B cell (primary cell): ENCODE measurements around the gene HLCS. TPM values are rescaled to one million over a fixed set of nuclear protein-coding genes. Genes with fewer than 3 reads are reported as not detected.
A peak's percentile ranks its signal among the peaks of the same experiment; 100 is the strongest.

Experiments used
- ATAC-seq: fragments of 200-7000 bp; cut with Tn5 transposase; one replicate; pipeline ENCODE4 v1.10.0; 2021; ENCODE audit warnings: low read depth, mild to moderate bottlenecking, moderate number of reproducible peaks, moderate library complexity
- CTCF ChIA-PET: fragments of 350-600 bp; sonication (Branson Sonifier 250); formaldehyde crosslinking; loops from one replicate; lab custom pipeline; 2021; ENCODE audit warnings: antibody characterized with exemption, inconsistent platforms; lab: Charles Lee
- POLR2A ChIA-PET: fragments of 350-600 bp; sonication (Branson Sonifier 250); formaldehyde crosslinking; loops from one replicate; lab custom pipeline; 2021; ENCODE audit warnings: antibody characterized with exemption; lab: Charles Lee
- DNase-seq: peaks from one replicate; pipeline ENCODE4 v3.0.0; 2013
- H2AFZ ChIP-seq: 2 replicates; pipeline ENCODE4 v1.6.1; 2012; ENCODE audit warnings: mild to moderate bottlenecking, low read depth, low read length; ENCODE audit not compliant: insufficient read depth, poor library complexity, severe bottlenecking
- H3K27ac ChIP-seq, 2 donors: 1 replicate in 1 of 2; 2 replicates in 1 of 2; pipeline ENCODE4 v1.5.1; 2012 to 2013; ENCODE audit warnings: low read length in 2 of 2, mild to moderate bottlenecking in 2 of 2, moderate library complexity in 1 of 2
- H3K27me3 ChIP-seq, 4 experiments: fragments of 200-600 bp in 1 of 4; sonication (generic) in 1 of 4; replicated peaks in 1 of 4; 1 replicate in 2 of 4; 2 replicates in 2 of 4; pipeline versions ENCODE4 v1.6.1 to v1.7.0; 2013 to 2016; ENCODE audit warnings: low read length in 3 of 4, mild to moderate bottlenecking in 2 of 4, mixed read lengths in 1 of 4, moderate library complexity in 1 of 4; ENCODE audit not compliant: insufficient read depth in 4 of 4, control insufficient read depth in 3 of 4; ENCODE audit errors: control extremely low read depth in 1 of 4
- H3K36me3 ChIP-seq, 2 experiments: replicated peaks in 1 of 2; 1 replicate in 1 of 2; 2 replicates in 1 of 2; pipeline versions ENCODE4 v1.6.1 to v1.7.1; 2013; ENCODE audit warnings: low read length in 1 of 2; ENCODE audit not compliant: insufficient read depth in 2 of 2, control insufficient read depth in 1 of 2; ENCODE audit errors: control extremely low read depth in 1 of 2, extremely low read depth in 1 of 2
- H3K4me1 ChIP-seq, 2 donors: fragments of 200-600 bp in 1 of 2; sonication (generic) in 1 of 2; 1 replicate in 1 of 2; 2 replicates in 1 of 2; pipeline versions ENCODE4 v1.5.1 to v1.6.1; 2013 to 2017; ENCODE audit warnings: low read length in 2 of 2; ENCODE audit not compliant: control insufficient read depth in 2 of 2, insufficient read depth in 2 of 2
- H3K4me2 ChIP-seq: replicated peaks from 2 replicates; pipeline ENCODE3; 2012; ENCODE audit warnings: mild to moderate bottlenecking, low read depth, low read length; ENCODE audit not compliant: poor library complexity, severe bottlenecking
- H3K4me3 ChIP-seq, 5 experiments: fragments of 200-600 bp in 1 of 5; sonication (generic) in 1 of 5; 1 replicate in 3 of 5; 2 replicates in 2 of 5; pipeline versions ENCODE4 v1.5.1 to v1.7.0; 2011 to 2016; ENCODE audit warnings: low read length in 4 of 5, mild to moderate bottlenecking in 4 of 5, low read depth in 2 of 5, control low read depth in 1 of 5, moderate library complexity in 1 of 5; ENCODE audit not compliant: insufficient read depth in 1 of 5; ENCODE audit errors: control extremely low read depth in 1 of 5, extremely low read depth in 1 of 5
- H3K79me2 ChIP-seq: fragments of 200-600 bp; sonication (generic); one replicate; pipeline ENCODE4 v1.6.0; 2016; ENCODE audit warnings: low read length; ENCODE audit not compliant: control insufficient read depth, insufficient read depth
- H3K9ac ChIP-seq: fragments of 200-600 bp; sonication (generic); 2 replicates; pipeline ENCODE4 v1.6.1; 2017; ENCODE audit warnings: mild to moderate bottlenecking, low read length, moderate library complexity
- H3K9me3 ChIP-seq, 3 donors: one replicate each; pipeline versions ENCODE4 v1.6.1 to v1.7.1; 2013; ENCODE audit warnings: low read length in 2 of 3; ENCODE audit not compliant: control insufficient read depth in 2 of 3, insufficient read depth in 1 of 3; ENCODE audit errors: control extremely low read depth in 1 of 3
- H4K20me1 ChIP-seq: 2 replicates; pipeline ENCODE4 v1.6.0; 2012; ENCODE audit warnings: mild to moderate bottlenecking, low read length; ENCODE audit not compliant: insufficient read depth, control insufficient read depth, poor library complexity, severe bottlenecking
- H3K27ac Mint-ChIP-seq: one replicate; pipeline ENCODE4 v1.8.0; 2021; ENCODE audit warnings: mixed read lengths
- H3K27me3 Mint-ChIP-seq: one replicate; pipeline ENCODE4 v1.8.0; 2021; ENCODE audit warnings: mixed read lengths
- H3K4me1 Mint-ChIP-seq: one replicate; pipeline ENCODE4 v1.8.0; 2021; ENCODE audit warnings: mixed read lengths
- H3K4me3 Mint-ChIP-seq: one replicate; pipeline ENCODE4 v1.8.0; 2021; ENCODE audit warnings: mixed read lengths
- H3K9me3 Mint-ChIP-seq: one replicate; pipeline ENCODE4 v1.8.0; 2022; ENCODE audit warnings: mixed read lengths; ENCODE audit not compliant: insufficient read depth
- CTCF ChIP-seq: fragments of 200-600 bp; IDR thresholded peaks from one replicate; pipeline ENCODE4 v1.8.0; 2022; ENCODE audit warnings: antibody characterized with exemption, mild to moderate bottlenecking
- EZH2 ChIP-seq: IDR thresholded peaks from 2 replicates; pipeline ENCODE4 v1.6.1; 2012; ENCODE audit warnings: borderline replicate concordance, low read depth, mild to moderate bottlenecking, moderate library complexity, low read length; ENCODE audit not compliant: insufficient read depth, poor library complexity, severe bottlenecking
- WGBS: methylation state at CpG from one replicate; pipeline ENCODE4 v1.1.5; 2013; ENCODE audit warnings: missing lambda C conversion rate; ENCODE audit not compliant: insufficient coverage; 5-methylcytosine and 5-hydroxymethylcytosine counted together
- intact Hi-C: fragments of 100-400 bp; cut with micrococcal nuclease; formaldehyde crosslinking; loops from one replicate; pipeline ENCODE4 v1.10.0; 2022
- polyA plus RNA-seq: library from polyadenylated mRNA; depleted of rRNA; stranded (reverse); fragments of >200 nt; gene quantifications from 2 replicates; pipeline ENCODE4 v1.2.3, GENCODE V29; 2012
- total RNA-seq, 2 donors: library from RNA; stranded (reverse); fragments of 120-200 nt in 1 of 2; gene quantifications; 1 replicate in 1 of 2; 2 replicates in 1 of 2; pipeline versions ENCODE4 v1.2.3 to v1.2.4, GENCODE V29; 2013 to 2022

HLCS gene
- total and polyA plus RNA-seq, 2 donors (not counting 1 experiment from before 2014, with no cell fraction given), result 4.4 to 14.7 TPM

- Mint-ChIP-seq H3K27me3 (no peaks in the 10 kb centered on the region), H3K27ac (peak overlapping the region; percentile 22), H3K4me1 (peaks cover 9% of the 10 kb centered on the region), H3K4me3 (peak overlapping the region; percentile 74), H3K9me3 (no peaks in the 10 kb centered on the region)
- no peak for DNase-seq
- TF ChIP-seq CTCF, result no peak
- TF ChIP-seq EZH2, result no peak
- no peak for ATAC-seq
- ChIA-PET POLR2A (interaction anchor here (1.8 kb wide), 1 partner anchor 11 kb away, joined by 10 read pairs; no protein-coding TSS in a partner anchor), CTCF (interaction anchor here (3.3 to 5.5 kb wide), 2 partner anchors 12 to 22 kb away, joined by 23 to 51 read pairs; partner anchors contain the start of gene HLCS)
- Histone ChIP-seq H3K36me3 (no peaks in the 10 kb centered on the region), H3K27me3 (no peaks in the 10 kb centered on the region), H3K9ac (no peak overlapping the region), H3K79me2 (no peaks in the 10 kb centered on the region), H4K20me1 (no peaks in the 10 kb centered on the region), H3K9me3 (no peaks in the 10 kb centered on the region), H3K27ac (no peak overlapping the region), H3K4me2 (no peak overlapping the region), H2AFZ (no peak overlapping the region), H3K4me1 (peaks cover 0 to 8% of the 10 kb centered on the region in 2 donors), H3K4me3 (no peak overlapping the region)
- no CpG with 5 or more reads among the region's 4 CpGs for WGBS
- intact Hi-C loops, result no loop called here
These were observed 22.1 kb upstream of the HLCS start for GRCh38 chr21:36988536-36988935.

GRCh38 chr21:36987845-36988244, 21.4 kb upstream of the HLCS start:
- H3K79me2 ChIP-seq, result no peaks in the 10 kb centered on the region
- CTCF ChIA-PET, result interaction anchor here (0.7 to 1.8 kb wide), 4 partner anchors 8 to 22 kb away, joined by 3 to 8 read pairs (median 5); partner anchors contain the start of gene HLCS
- H4K20me1 ChIP-seq, result no peaks in the 10 kb centered on the region
- POLR2A ChIA-PET, result no interaction called here
- H2AFZ ChIP-seq, result peak overlapping the region; percentile 3
- no peaks in the 10 kb centered on the region for H3K9me3 ChIP-seq
- H3K27ac ChIP-seq, result no peak overlapping the region
- Mint-ChIP-seq H3K4me3 (no peak overlapping the region), H3K4me1 (peaks cover 9% of the 10 kb centered on the region), H3K9me3 (no peaks in the 10 kb centered on the region), H3K27me3 (no peaks in the 10 kb centered on the region), H3K27ac (no peak overlapping the region)
- ATAC-seq (no peak), DNase-seq (no peak)
- H3K4me1 ChIP-seq, result peaks cover 0 to 8% of the 10 kb centered on the region in 2 donors
- H3K4me3 ChIP-seq, result no peak overlapping the region
- H3K36me3 ChIP-seq, result no peaks in the 10 kb centered on the region
- H3K4me2 ChIP-seq, result no peak overlapping the region
- no peak for TF ChIP-seq EZH2
- no peak for TF ChIP-seq CTCF
- intact Hi-C loops, result no loop called here
- no peak overlapping the region for H3K9ac ChIP-seq
- no peaks in the 10 kb centered on the region for H3K27me3 ChIP-seq
